ENCODE results near the gene CHRND.

DNA sequence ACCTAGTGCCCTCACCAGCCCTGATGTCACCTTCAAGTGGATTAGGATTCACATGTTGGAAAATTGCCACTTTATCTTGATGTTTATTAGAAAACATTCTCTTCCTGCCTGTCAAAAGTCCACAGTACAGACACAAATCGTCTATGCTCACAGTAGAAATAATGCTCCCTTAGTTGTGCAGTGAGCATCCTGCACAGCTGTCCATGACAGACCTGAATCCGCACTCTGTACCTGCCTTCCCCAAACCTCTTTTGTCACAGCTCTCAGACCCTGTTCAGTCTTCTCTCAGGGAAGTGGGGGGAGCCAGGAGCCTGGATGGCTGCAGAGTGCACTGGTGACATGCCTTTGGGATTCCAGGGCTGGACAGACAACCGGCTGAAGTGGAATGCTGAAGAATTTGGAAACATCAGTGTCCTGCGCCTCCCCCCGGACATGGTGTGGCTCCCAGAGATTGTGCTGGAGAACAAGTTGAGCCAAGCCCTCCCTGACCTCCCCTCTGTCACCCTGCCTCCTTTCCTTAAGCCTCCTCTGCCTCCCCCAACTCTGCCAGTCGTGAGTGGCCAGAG is 2.0 kb downstream of the CHRND start:
- TF ChIP-seq, protein P1, sequence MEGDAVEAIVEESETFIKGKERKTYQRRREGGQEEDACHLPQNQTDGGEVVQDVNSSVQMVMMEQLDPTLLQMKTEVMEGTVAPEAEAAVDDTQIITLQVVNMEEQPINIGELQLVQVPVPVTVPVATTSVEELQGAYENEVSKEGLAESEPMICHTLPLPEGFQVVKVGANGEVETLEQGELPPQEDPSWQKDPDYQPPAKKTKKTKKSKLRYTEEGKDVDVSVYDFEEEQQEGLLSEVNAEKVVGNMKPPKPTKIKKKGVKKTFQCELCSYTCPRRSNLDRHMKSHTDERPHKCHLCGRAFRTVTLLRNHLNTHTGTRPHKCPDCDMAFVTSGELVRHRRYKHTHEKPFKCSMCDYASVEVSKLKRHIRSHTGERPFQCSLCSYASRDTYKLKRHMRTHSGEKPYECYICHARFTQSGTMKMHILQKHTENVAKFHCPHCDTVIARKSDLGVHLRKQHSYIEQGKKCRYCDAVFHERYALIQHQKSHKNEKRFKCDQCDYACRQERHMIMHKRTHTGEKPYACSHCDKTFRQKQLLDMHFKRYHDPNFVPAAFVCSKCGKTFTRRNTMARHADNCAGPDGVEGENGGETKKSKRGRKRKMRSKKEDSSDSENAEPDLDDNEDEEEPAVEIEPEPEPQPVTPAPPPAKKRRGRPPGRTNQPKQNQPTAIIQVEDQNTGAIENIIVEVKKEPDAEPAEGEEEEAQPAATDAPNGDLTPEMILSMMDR (IDR thresholded peaks at IDR 0.05) = no peak
- no peak for TF ChIP-seq ZFX (IDR thresholded peaks at IDR 0.05; ENCODE audit: borderline replicate concordance)
